Ovary (tissue), 3 donors: ENCODE measurements around the gene C19orf67.

Source experiments
- CTCF ChIP-seq, 3 donors: fragments of 450-650 bp in 2 of 3; fragments of 200-600 bp in 1 of 3; IDR thresholded peaks; one replicate each; pipeline versions ENCODE4 v1.5.1 to v1.8.0; 2016 to 2022; ENCODE audit warnings: antibody characterized with exemption in 3 of 3, mild to moderate bottlenecking in 1 of 3
- EP300 ChIP-seq: sonication (generic); formaldehyde crosslinking; IDR thresholded peaks from one replicate; pipeline ENCODE4 v1.6.1; 2017; ENCODE audit warnings: antibody characterized with exemption
- donor health status: DM: no; HTN: no; CAD: no.

GRCh38 chr19:14054099-14054498 is 31.5 kb downstream of the C19orf67 start:
- TF ChIP-seq CTCF (IDR thresholded peaks at IDR 0.05) (no peak), EP300 (no peak)
